GM12878 (cell line): ENCODE measurements around the gene BIN1. TPM values are rescaled to one million over a fixed set of nuclear protein-coding genes. Genes with fewer than 3 reads are reported as not detected.

Experiments used
- ATAC-seq: fragments of 200-7000 bp; cut with Tn5 transposase; 3 replicates; pipeline ENCODE4 v1.9.1; 2020; ENCODE audit warnings: mild to moderate bottlenecking, moderate library complexity
- BruUV-seq: library from RNA; stranded (reverse); fragments of 400-500 nt; replicated peaks from 2 replicates; lab custom pipeline; 2021; lab: Mats Ljungman, UMichigan
- CTCF ChIA-PET: fragments of 300-600 bp; sonication (Branson Sonifier 250); formaldehyde crosslinking; extraction: SDS; loops from one replicate; lab custom pipeline; 2021; ENCODE audit warnings: inconsistent platforms; lab: Yijun Ruan, JAX
- POLR2A ChIA-PET: fragments of 350-600 bp; formaldehyde crosslinking; extraction: SDS; loops from one replicate; lab custom pipeline; 2021; ENCODE audit warnings: inconsistent platforms; lab: Charles Lee
- RAD21 ChIA-PET: fragments of 300-600 bp; sonication (Branson Sonifier 250); formaldehyde crosslinking; loops from one replicate; lab custom pipeline; 2023; ENCODE audit warnings: antibody characterized with exemption; ENCODE audit not compliant: unreplicated experiment; lab: Charles Lee
- SMC1A ChIA-PET: fragments of 300-600 bp; sonication (Branson Sonifier 250); formaldehyde crosslinking; loops from one replicate; lab custom pipeline; 2023; ENCODE audit not compliant: unreplicated experiment, uncharacterized antibody; lab: Charles Lee
- DNase-seq: peaks from one replicate; pipeline ENCODE4 v3.0.0-alpha.2; 2011; ENCODE audit warnings: low read depth, low spot score
- FAIRE-seq: peaks from 3 replicates; lab custom pipeline; 2011; peaks lifted over from hg19 to GRCh38; lab: Jason Lieb, UNC
- H2AFZ ChIP-seq: 2 replicates; pipeline ENCODE4 v1.6.0; 2011; ENCODE audit warnings: low read depth, low read length, control low read depth; ENCODE audit not compliant: control insufficient read depth
- H3K27ac ChIP-seq: 2 replicates; pipeline ENCODE4 v1.5.1; 2011; ENCODE audit warnings: control low read depth; ENCODE audit not compliant: control insufficient read depth, insufficient read depth
- H3K27me3 ChIP-seq, 2 experiments: replicated peaks in 1 of 2; 2 replicates each; pipeline versions ENCODE4 v1.6.0 to v1.6.1; 2011; ENCODE audit warnings: low read length in 1 of 2; ENCODE audit not compliant: control insufficient read depth in 2 of 2, insufficient read depth in 2 of 2
- H3K36me3 ChIP-seq, 2 experiments: 2 replicates each; pipeline ENCODE4 v1.5.1; 2011; ENCODE audit warnings: low read length in 1 of 2; ENCODE audit not compliant: control insufficient read depth in 2 of 2, insufficient read depth in 2 of 2
- H3K4me1 ChIP-seq: 2 replicates; pipeline ENCODE4 v1.6.1; 2011; ENCODE audit warnings: mild to moderate bottlenecking, low read length, moderate library complexity, mixed read lengths; ENCODE audit not compliant: control insufficient read depth, insufficient read depth
- H3K4me2 ChIP-seq: 2 replicates; pipeline ENCODE4 v1.6.0; 2011; ENCODE audit warnings: control low read depth; ENCODE audit not compliant: control insufficient read depth, insufficient read depth
- H3K4me3 ChIP-seq: fragments of 200-600 bp; sonication (generic); 2 replicates; pipeline ENCODE4 v1.5.1; 2016
- H3K79me2 ChIP-seq: 2 replicates; pipeline ENCODE4 v1.6.0; 2011; ENCODE audit warnings: low read length; ENCODE audit not compliant: control insufficient read depth, insufficient read depth
- H3K9ac ChIP-seq: 2 replicates; pipeline ENCODE4 v1.8.0; 2011; ENCODE audit warnings: low read length, control low read depth, mixed read lengths; ENCODE audit not compliant: control insufficient read depth, insufficient read depth
- H3K9me3 ChIP-seq: replicated peaks from 3 replicates; pipeline ENCODE4 v1.5.1; 2011; ENCODE audit warnings: mild to moderate bottlenecking, low read length; ENCODE audit not compliant: control insufficient read depth, insufficient read depth
- H4K20me1 ChIP-seq: 2 replicates; pipeline ENCODE4 v1.6.0; 2011; ENCODE audit not compliant: control insufficient read depth, insufficient read depth
- BHLHE40 ChIP-seq, 2 experiments: fragments of 450-650 bp in 1 of 2; IDR thresholded peaks; 2 replicates each; pipeline ENCODE4 v1.6.1; 2011 to 2017; ENCODE audit warnings: low read depth in 2 of 2, borderline replicate concordance in 1 of 2, improper control_type of control experiment in 1 of 2, low read length in 1 of 2, mild to moderate bottlenecking in 1 of 2
- BRCA1 ChIP-seq: IDR thresholded peaks from 2 replicates; pipeline ENCODE4 v1.6.1; 2011; ENCODE audit warnings: low read depth, low read length, improper control_type of control experiment
- CBFB ChIP-seq: IDR thresholded peaks from 2 replicates; pipeline ENCODE4 v1.6.1; 2016; ENCODE audit warnings: antibody characterized with exemption, low read depth
- IKZF2 ChIP-seq, 2 experiments: fragments of 450-650 bp; IDR thresholded peaks; 2 replicates each; pipeline ENCODE4 v1.6.1; 2017; ENCODE audit warnings: mild to moderate bottlenecking in 2 of 2, moderate library complexity in 2 of 2
- JUND ChIP-seq: IDR thresholded peaks from 2 replicates; pipeline ENCODE4 v1.6.1; 2012; ENCODE audit warnings: low read depth, mild to moderate bottlenecking, low read length, improper control_type of control experiment, moderate library complexity
- LARP7 ChIP-seq: fragments of 450-650 bp; IDR thresholded peaks from 2 replicates; pipeline ENCODE4 v1.6.1; 2017; ENCODE audit warnings: mild to moderate bottlenecking
- PAX8 ChIP-seq: fragments of 450-650 bp; IDR thresholded peaks from 2 replicates; pipeline ENCODE4 v1.6.1; 2017; ENCODE audit warnings: mild to moderate bottlenecking, moderate library complexity
- POLR2A ChIP-seq: IDR thresholded peaks from 2 replicates; pipeline ENCODE4 v1.6.1; 2011; ENCODE audit warnings: low read depth, mild to moderate bottlenecking, low read length
- POLR2AphosphoS2 ChIP-seq: IDR thresholded peaks from 2 replicates; pipeline ENCODE4 v1.6.1; 2011; ENCODE audit warnings: low read depth, mild to moderate bottlenecking, low read length, improper control_type of control experiment, moderate library complexity
- RAD21 ChIP-seq: IDR thresholded peaks from 2 replicates; pipeline ENCODE4 v1.6.1; 2011; ENCODE audit warnings: mild to moderate bottlenecking, low read depth, low read length, moderate library complexity; ENCODE audit not compliant: insufficient read depth
- RUNX3 ChIP-seq: IDR thresholded peaks from 2 replicates; pipeline ENCODE4 v1.6.1; 2012; ENCODE audit warnings: low read length, inconsistent platforms
- SMC3 ChIP-seq: IDR thresholded peaks from 2 replicates; pipeline ENCODE4 v1.6.1; 2011; ENCODE audit warnings: low read length, improper control_type of control experiment, borderline replicate concordance
- SREBF2 ChIP-seq: IDR thresholded peaks from 2 replicates; pipeline ENCODE4 v1.6.1; 2012; ENCODE audit warnings: mild to moderate bottlenecking, low read length
- SRF ChIP-seq, 2 experiments: IDR thresholded peaks; 2 replicates each; pipeline ENCODE4 v1.6.1; 2011; ENCODE audit warnings: low read depth in 2 of 2, low read length in 2 of 2, mild to moderate bottlenecking in 1 of 2, moderate library complexity in 1 of 2
- STAT3 ChIP-seq: IDR thresholded peaks from 2 replicates; pipeline ENCODE4 v1.6.1; 2011; ENCODE audit warnings: low read depth, low read length, improper control_type of control experiment
- TCF12 ChIP-seq: IDR thresholded peaks from 2 replicates; pipeline ENCODE4 v1.6.1; 2011; ENCODE audit warnings: low read depth, mild to moderate bottlenecking, low read length
- TCF3 ChIP-seq: IDR thresholded peaks from 2 replicates; pipeline ENCODE4 v1.6.1; 2012; ENCODE audit warnings: low read depth, mild to moderate bottlenecking, low read length, borderline replicate concordance; ENCODE audit not compliant: insufficient read depth
- WGBS: methylation state at CpG from one replicate; pipeline ENCODE4 v1.1.6; 2016; ENCODE audit warnings: low lambda C conversion rate; ENCODE audit not compliant: insufficient replicate concordance, insufficient coverage; ENCODE audit errors: missing lambda C conversion rate; 5-methylcytosine and 5-hydroxymethylcytosine counted together
- in situ Hi-C: fragments of 300-500 bp; cut with MboI; formaldehyde crosslinking; loops from 9 replicates; pipeline ENCODE4 v1.14.3; 2018; ENCODE audit warnings: mixed read lengths
- intact Hi-C: fragments of 100-400 bp; cut with micrococcal nuclease; formaldehyde crosslinking; loops from one replicate; pipeline ENCODE4 v1.14.2; 2022; ENCODE audit not compliant: unreplicated experiment
- polyA plus RNA-seq, 11 experiments: library from polyadenylated mRNA; depleted of rRNA in 4 of 11; unstranded in 6 of 11; stranded (reverse) in 5 of 11; fragments of >200 nt; fragmentation: Nextera tagmentation in 4 of 11; fragmentation: Illumina TruSeq in 1 of 11; extraction: Ambion mirVana in 4 of 11; extraction: Trizol in 1 of 11; gene quantifications; 1 replicate in 1 of 11; 2 replicates in 10 of 11; pipeline versions ENCODE4 v1.2.1 to v1.2.3, GENCODE V29; 2011 to 2016; ENCODE audit warnings: inconsistent platforms in 2 of 11, missing spikeins in 2 of 11, low read depth in 1 of 11
- total RNA-seq, 4 experiments: library from RNA; depleted of rRNA in 3 of 4; stranded (reverse); fragments of >200 nt in 3 of 4; fragmentation: Illumina TruSeq in 1 of 4; extraction: Trizol in 1 of 4; gene quantifications; 2 replicates each; pipeline versions ENCODE4 v1.2.1 to v1.2.3, GENCODE V29; 2013 to 2021
- TF ChIP-seq, protein P1 (sequence below), 3 experiments: IDR thresholded peaks in 2 of 3; conservative IDR thresholded peaks in 1 of 3; 2 replicates each; pipeline ENCODE4 v1.5.1; 2011; ENCODE audit warnings: low read depth in 3 of 3, low read length in 3 of 3, mild to moderate bottlenecking in 3 of 3, control low read depth in 2 of 3, moderate library complexity in 2 of 3, inconsistent platforms in 1 of 3, mixed read lengths in 1 of 3; ENCODE audit not compliant: control insufficient read depth in 2 of 3, insufficient read depth in 1 of 3; ENCODE audit errors: extremely low read depth in 1 of 3
- TF ChIP-seq, protein P2 (sequence below): IDR thresholded peaks from 2 replicates; pipeline ENCODE4 v1.6.1; 2012; ENCODE audit warnings: mild to moderate bottlenecking, low read depth, low read length

The BIN1 gene
- total and polyA plus RNA-seq, 10 of the 15 experiments (the other 5 are each of a cell fraction or from before 2014, with no cell fraction given): 0.32 to 21.3 (median 11.2) TPM

DNA sequence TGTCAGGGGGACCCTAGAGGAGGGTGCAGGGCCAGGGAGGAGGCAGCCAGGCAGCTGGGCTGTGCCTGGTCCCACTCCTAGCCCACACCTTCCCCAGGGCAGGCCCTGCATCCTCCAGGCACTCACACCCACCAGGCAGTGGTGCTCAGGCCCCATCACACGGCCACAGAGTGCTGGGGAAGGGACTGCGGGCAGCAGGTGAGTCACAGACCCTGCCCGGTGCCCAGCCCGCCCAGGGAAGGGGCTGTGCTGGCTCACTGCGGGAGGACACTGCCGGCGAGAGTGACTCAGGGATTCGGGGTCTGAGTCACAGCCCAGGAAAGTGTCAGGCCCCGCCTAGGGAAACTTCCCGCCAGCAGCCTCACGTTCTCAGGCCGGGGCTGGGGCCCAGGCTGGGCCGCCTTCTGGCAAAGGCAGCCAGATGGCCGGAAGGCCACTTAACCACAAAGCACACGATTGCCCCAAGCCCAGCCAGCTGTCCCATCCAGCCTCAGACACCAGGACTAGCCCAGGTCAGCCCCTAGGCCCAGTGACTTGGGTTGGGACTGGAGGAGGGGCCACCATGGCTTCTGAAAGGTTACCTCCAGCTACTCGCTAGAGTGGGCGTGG is 42.2 kb downstream of the BIN1 start:
- no TSS peak for BruUV-seq
- Histone ChIP-seq H3K4me3 (no peak overlapping the region), H3K9ac (peak overlapping the region; percentile 30; the same call in 1 of the 2 replicates), H3K27me3 (no peaks in the 10 kb centered on the region), H4K20me1 (no peaks in the 10 kb centered on the region), H3K4me2 (no peak overlapping the region; the same call in 1 of the 2 replicates), H3K9me3 (no peaks in the 10 kb centered on the region), H3K27ac (peak overlapping the region; percentile 55; the same call in 1 of the 2 replicates), H3K79me2 (no peaks in the 10 kb centered on the region), H2AFZ (no peak overlapping the region; the same call in 1 of the 2 replicates), H3K4me1 (peaks cover 11% of the 10 kb centered on the region), H3K36me3 (no peaks in the 10 kb centered on the region; a peak in 1 of 4 replicates)
- ChIA-PET RAD21 (interaction anchor here (0.7 to 1.8 kb wide), 2 partner anchors 21 to 24 kb away, joined by 3 to 6 read pairs; no protein-coding TSS in a partner anchor), CTCF (interaction anchor here (0.9 to 2.0 kb wide), 3 partner anchors 23 to 109 kb away, joined by 3 to 5 read pairs (median 3); no protein-coding TSS in a partner anchor), SMC1A (no interaction called here), POLR2A (interaction anchor here (1.3 kb wide), 1 partner anchor 10 kb away, joined by 5 read pairs; no protein-coding TSS in a partner anchor)
- in situ Hi-C loops (no loop called here), intact Hi-C loops (loop anchor here (5.0 kb wide), 2 partner anchors 93 to 108 kb away; no protein-coding TSS in a partner anchor)
- ATAC-seq (peak; percentile 89), DNase-seq (no peak), FAIRE-seq (no peak)
- WGBS: 8% methylated on average over 17 of the region's 17 CpGs
- TF ChIP-seq IKZF2 (IDR thresholded peaks at IDR 0.05): peak; percentile 48 to 62; a peak in 3 of 4 replicates
- 0 out of 2 replicates have a peak, but pooled peaks have one; percentile 27 for TF ChIP-seq LARP7
- no peak for TF ChIP-seq STAT3
- TF ChIP-seq CBFB: 0 out of 2 replicates have a peak, but pooled peaks have one; percentile 24
- TF ChIP-seq RAD21: 0 out of 2 replicates have a peak, but pooled peaks have one; percentile 3
- no peak for TF ChIP-seq BRCA1
- no peak for TF ChIP-seq POLR2AphosphoS2
- TF ChIP-seq, protein P1, sequence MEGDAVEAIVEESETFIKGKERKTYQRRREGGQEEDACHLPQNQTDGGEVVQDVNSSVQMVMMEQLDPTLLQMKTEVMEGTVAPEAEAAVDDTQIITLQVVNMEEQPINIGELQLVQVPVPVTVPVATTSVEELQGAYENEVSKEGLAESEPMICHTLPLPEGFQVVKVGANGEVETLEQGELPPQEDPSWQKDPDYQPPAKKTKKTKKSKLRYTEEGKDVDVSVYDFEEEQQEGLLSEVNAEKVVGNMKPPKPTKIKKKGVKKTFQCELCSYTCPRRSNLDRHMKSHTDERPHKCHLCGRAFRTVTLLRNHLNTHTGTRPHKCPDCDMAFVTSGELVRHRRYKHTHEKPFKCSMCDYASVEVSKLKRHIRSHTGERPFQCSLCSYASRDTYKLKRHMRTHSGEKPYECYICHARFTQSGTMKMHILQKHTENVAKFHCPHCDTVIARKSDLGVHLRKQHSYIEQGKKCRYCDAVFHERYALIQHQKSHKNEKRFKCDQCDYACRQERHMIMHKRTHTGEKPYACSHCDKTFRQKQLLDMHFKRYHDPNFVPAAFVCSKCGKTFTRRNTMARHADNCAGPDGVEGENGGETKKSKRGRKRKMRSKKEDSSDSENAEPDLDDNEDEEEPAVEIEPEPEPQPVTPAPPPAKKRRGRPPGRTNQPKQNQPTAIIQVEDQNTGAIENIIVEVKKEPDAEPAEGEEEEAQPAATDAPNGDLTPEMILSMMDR (IDR thresholded peaks at IDR 0.05 in 2 of 3, conservative IDR thresholded peaks at IDR 0.05 in 1 of 3; ENCODE audit: control insufficient read depth in 2 of 3, extremely low read depth in 1 of 3, insufficient read depth in 1 of 3, low read depth in 3 of 3, low read length in 3 of 3): peak in 1 of 3 experiments; percentile 26; a peak in 2 of 6 replicates
- TF ChIP-seq, protein P2, sequence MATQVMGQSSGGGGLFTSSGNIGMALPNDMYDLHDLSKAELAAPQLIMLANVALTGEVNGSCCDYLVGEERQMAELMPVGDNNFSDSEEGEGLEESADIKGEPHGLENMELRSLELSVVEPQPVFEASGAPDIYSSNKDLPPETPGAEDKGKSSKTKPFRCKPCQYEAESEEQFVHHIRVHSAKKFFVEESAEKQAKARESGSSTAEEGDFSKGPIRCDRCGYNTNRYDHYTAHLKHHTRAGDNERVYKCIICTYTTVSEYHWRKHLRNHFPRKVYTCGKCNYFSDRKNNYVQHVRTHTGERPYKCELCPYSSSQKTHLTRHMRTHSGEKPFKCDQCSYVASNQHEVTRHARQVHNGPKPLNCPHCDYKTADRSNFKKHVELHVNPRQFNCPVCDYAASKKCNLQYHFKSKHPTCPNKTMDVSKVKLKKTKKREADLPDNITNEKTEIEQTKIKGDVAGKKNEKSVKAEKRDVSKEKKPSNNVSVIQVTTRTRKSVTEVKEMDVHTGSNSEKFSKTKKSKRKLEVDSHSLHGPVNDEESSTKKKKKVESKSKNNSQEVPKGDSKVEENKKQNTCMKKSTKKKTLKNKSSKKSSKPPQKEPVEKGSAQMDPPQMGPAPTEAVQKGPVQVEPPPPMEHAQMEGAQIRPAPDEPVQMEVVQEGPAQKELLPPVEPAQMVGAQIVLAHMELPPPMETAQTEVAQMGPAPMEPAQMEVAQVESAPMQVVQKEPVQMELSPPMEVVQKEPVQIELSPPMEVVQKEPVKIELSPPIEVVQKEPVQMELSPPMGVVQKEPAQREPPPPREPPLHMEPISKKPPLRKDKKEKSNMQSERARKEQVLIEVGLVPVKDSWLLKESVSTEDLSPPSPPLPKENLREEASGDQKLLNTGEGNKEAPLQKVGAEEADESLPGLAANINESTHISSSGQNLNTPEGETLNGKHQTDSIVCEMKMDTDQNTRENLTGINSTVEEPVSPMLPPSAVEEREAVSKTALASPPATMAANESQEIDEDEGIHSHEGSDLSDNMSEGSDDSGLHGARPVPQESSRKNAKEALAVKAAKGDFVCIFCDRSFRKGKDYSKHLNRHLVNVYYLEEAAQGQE: no peak
- peak; percentile 42; the same call in 1 of the 2 replicates for TF ChIP-seq TCF3
- TF ChIP-seq SRF (IDR thresholded peaks at IDR 0.05; ENCODE audit: low read depth in 2 of 2, low read length in 2 of 2): no peak
- no peak for TF ChIP-seq PAX8
- 0 out of 2 replicates have a peak, but pooled peaks have one; percentile 30 for TF ChIP-seq JUND
- TF ChIP-seq RUNX3: peak; percentile 50; the same call in 1 of the 2 replicates
- TF ChIP-seq SREBF2: no peak
- peak; percentile 62 for TF ChIP-seq POLR2A
- TF ChIP-seq BHLHE40 (IDR thresholded peaks at IDR 0.05; ENCODE audit: borderline replicate concordance in 1 of 2, low read depth in 2 of 2, low read length in 1 of 2): peak; percentile 76 to 90
- TF ChIP-seq SMC3: 0 out of 2 replicates have a peak, but pooled peaks have one; percentile 5
- TF ChIP-seq TCF12: peak; percentile 77
